HG03280 (cell line): ENCODE data around the gene DHX9.

ENCODE experiments used
- ATAC-seq: cut with Tn5 transposase; IDR thresholded peaks from one replicate; pipeline ENCODE4 v1.9.1; 2021; ENCODE audit warnings: mild to moderate bottlenecking, moderate library complexity; ENCODE audit not compliant: unreplicated experiment

The DHX9 gene

GRCh38 chr1:182835806-182836205 lies 3.3 kb upstream of the DHX9 start:
- ATAC-seq = no peak

- no peak for ATAC-seq
Measured at GRCh38 chr1:182841368-182841988, 2.3 kb downstream of the DHX9 start.

- ATAC-seq = no peak
Measured at GRCh38 chr1:182842265-182842664, 3.1 kb downstream of the DHX9 start.

GRCh38 chr1:182845379-182845778 lies 6.2 kb downstream of the DHX9 start:
- no peak for ATAC-seq

GRCh38 chr1:182845894-182846293 lies 6.7 kb downstream of the DHX9 start:
- no peak for ATAC-seq

GRCh38 chr1:182847105-182847504 lies 8.0 kb downstream of the DHX9 start:
- ATAC-seq = no peak

GRCh38 chr1:182848736-182849135 lies 9.6 kb downstream of the DHX9 start:
- no peak for ATAC-seq

- no peak for ATAC-seq
Measured at GRCh38 chr1:182850319-182850718, 11.2 kb downstream of the DHX9 start.

GRCh38 chr1:182851825-182852224 lies 12.7 kb downstream of the DHX9 start:
- ATAC-seq = no peak

GRCh38 chr1:182855911-182856310 lies 16.8 kb downstream of the DHX9 start:
- no peak for ATAC-seq

GRCh38 chr1:182857212-182857611 lies 18.1 kb downstream of the DHX9 start:
- no peak for ATAC-seq

GRCh38 chr1:182860658-182861057 lies 21.5 kb downstream of the DHX9 start:
- ATAC-seq = no peak

- no peak for ATAC-seq
Measured at GRCh38 chr1:182861994-182862393, 22.8 kb downstream of the DHX9 start.

GRCh38 chr1:182862827-182863226 lies 23.7 kb downstream of the DHX9 start:
- ATAC-seq = no peak

GRCh38 chr1:182863940-182864339 lies 24.8 kb downstream of the DHX9 start:
- no peak for ATAC-seq

- no peak for ATAC-seq
Measured at GRCh38 chr1:182867861-182868260, 28.7 kb downstream of the DHX9 start.

- ATAC-seq = no peak
Measured at GRCh38 chr1:182869241-182869666, 30.1 kb downstream of the DHX9 start.

GRCh38 chr1:182872881-182873280 lies 33.7 kb downstream of the DHX9 start:
- ATAC-seq = no peak

GRCh38 chr1:182875889-182876288 lies 36.7 kb downstream of the DHX9 start:
- no peak for ATAC-seq

GRCh38 chr1:182877331-182877730 lies 38.2 kb downstream of the DHX9 start:
- ATAC-seq = no peak

GRCh38 chr1:182877842-182878241 lies 38.7 kb downstream of the DHX9 start:
- ATAC-seq = no peak

- ATAC-seq = no peak
Measured at GRCh38 chr1:182884872-182885271, 45.7 kb downstream of the DHX9 start.

- no peak for ATAC-seq
Measured at GRCh38 chr1:182885591-182885990, 46.4 kb downstream of the DHX9 start.
